HUDEP-2 (cell line): Measurements from ENCODE around the gene IFNGR2.
"Not testable (repeated sequence)": the region's sequence is repeated elsewhere in the genome, so short reads cannot be mapped to it uniquely, and the experiment has no call there.

Experiments used
- DNase-seq, 76 experiments: peaks; one replicate each; lab custom pipeline; 2025; ENCODE audit not compliant: unreplicated experiment in 76 of 76; lab: John Stamatoyannopoulos, UW

IFNGR2 gene

GRCh38 chr21:33398361-33398760, 4.9 kb upstream of the IFNGR2 start:
- no peak for DNase-seq

GRCh38 chr21:33401630-33401992, 1.6 kb upstream of the IFNGR2 start:
- DNase-seq = no peak

GRCh38 chr21:33402001-33402979, 923 bp upstream of the IFNGR2 start:
- peak in 1 of 76 experiments; percentile 18 for DNase-seq

GRCh38 chr21:33403786-33404585, 773 bp downstream of the IFNGR2 start:
- peak in 46 of 76 experiments; percentile 8 to 71 (median 40) for DNase-seq

GRCh38 chr21:33406493-33406892, 3.3 kb downstream of the IFNGR2 start:
- peak in 19 of 76 experiments; percentile 5 to 59 (median 21) for DNase-seq

- DNase-seq = no peak
These were observed 8.8 kb downstream of the IFNGR2 start for GRCh38 chr21:33411949-33412430.

- not testable (repeated sequence) for DNase-seq
These were observed 9.2 kb downstream of the IFNGR2 start for GRCh38 chr21:33412439-33412831.

GRCh38 chr21:33412832-33413519, 9.8 kb downstream of the IFNGR2 start:
- no peak for DNase-seq

GRCh38 chr21:33414068-33414467, 10.9 kb downstream of the IFNGR2 start:
- no peak for DNase-seq

- DNase-seq = no peak
These were observed 11.7 kb downstream of the IFNGR2 start for GRCh38 chr21:33414926-33415325.

- no peak for DNase-seq
These were observed 15.5 kb downstream of the IFNGR2 start for GRCh38 chr21:33418691-33419090.

GRCh38 chr21:33419538-33420123, 16.4 kb downstream of the IFNGR2 start:
- DNase-seq = peak in 1 of 76 experiments; percentile 34

GRCh38 chr21:33421713-33422393, 18.6 kb downstream of the IFNGR2 start:
- no peak for DNase-seq

- DNase-seq = no peak
These were observed 21.0 kb downstream of the IFNGR2 start for GRCh38 chr21:33424214-33424613.

- no peak for DNase-seq
These were observed 22.6 kb downstream of the IFNGR2 start for GRCh38 chr21:33425825-33426224.

- no peak for DNase-seq
These were observed 23.8 kb downstream of the IFNGR2 start for GRCh38 chr21:33427051-33427450.

GRCh38 chr21:33428669-33429068, 25.5 kb downstream of the IFNGR2 start:
- DNase-seq = no peak

- peak in 1 of 76 experiments; percentile 7 for DNase-seq
These were observed 27.6 kb downstream of the IFNGR2 start for GRCh38 chr21:33430858-33431257.

GRCh38 chr21:33432496-33432895, 29.3 kb downstream of the IFNGR2 start:
- no peak for DNase-seq

GRCh38 chr21:33433001-33433400, 29.8 kb downstream of the IFNGR2 start:
- DNase-seq = no peak
